Measurements from ENCODE around the gene PGM5. TPM values are rescaled to one million over a fixed set of nuclear protein-coding genes. Genes with fewer than 3 reads are reported as not detected.

Gene PGM5
- total RNA-seq, 1 donor from 2014 or later, result 0.79 TPM

DNA sequence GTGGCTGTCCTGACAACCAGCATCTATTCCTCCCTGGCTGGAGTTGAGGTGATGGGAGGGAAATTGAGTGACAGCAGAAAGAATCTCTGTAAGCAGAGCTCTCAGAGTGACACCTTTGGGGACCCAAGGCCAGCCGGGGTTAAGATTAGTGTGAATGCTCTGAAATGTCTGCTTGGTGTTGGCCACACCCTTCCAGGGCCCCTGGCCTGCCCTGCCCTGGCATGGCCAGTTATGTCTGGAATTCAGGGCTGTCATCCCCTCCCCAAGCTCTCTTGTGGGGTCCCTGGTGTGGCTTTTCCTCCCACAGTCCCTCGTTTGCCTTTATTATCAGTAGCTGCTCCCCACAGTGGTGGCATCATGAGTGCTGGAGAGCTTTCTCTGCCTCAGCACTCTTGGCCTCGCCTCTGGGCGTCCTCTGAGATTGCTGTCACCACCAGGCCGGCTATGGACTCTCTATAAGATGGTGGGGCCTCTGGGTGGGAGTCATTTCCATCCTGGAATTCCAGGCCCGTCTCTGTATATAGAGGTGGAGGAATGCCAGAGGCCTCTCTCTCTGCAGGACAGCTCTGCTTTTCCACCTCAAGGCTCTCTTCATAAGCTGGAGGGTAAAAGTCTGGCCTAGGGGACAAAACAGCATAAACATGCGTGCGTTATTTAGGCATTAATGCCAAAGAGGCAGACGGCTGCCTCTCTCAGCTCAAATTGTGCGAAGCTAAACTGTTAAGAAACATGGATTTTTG lies 180.6 kb downstream of the PGM5 start:
- TF ChIP-seq, protein P1, sequence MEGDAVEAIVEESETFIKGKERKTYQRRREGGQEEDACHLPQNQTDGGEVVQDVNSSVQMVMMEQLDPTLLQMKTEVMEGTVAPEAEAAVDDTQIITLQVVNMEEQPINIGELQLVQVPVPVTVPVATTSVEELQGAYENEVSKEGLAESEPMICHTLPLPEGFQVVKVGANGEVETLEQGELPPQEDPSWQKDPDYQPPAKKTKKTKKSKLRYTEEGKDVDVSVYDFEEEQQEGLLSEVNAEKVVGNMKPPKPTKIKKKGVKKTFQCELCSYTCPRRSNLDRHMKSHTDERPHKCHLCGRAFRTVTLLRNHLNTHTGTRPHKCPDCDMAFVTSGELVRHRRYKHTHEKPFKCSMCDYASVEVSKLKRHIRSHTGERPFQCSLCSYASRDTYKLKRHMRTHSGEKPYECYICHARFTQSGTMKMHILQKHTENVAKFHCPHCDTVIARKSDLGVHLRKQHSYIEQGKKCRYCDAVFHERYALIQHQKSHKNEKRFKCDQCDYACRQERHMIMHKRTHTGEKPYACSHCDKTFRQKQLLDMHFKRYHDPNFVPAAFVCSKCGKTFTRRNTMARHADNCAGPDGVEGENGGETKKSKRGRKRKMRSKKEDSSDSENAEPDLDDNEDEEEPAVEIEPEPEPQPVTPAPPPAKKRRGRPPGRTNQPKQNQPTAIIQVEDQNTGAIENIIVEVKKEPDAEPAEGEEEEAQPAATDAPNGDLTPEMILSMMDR (IDR thresholded peaks at IDR 0.05; ENCODE audit: insufficient read depth, low read length, poor library complexity, severe bottlenecking), result no peak
- H3K27me3 ChIP-seq (ENCODE audit: control insufficient read depth, insufficient read depth, low read length), result no peaks in the 10 kb centered on the region
- DNase-seq (ENCODE audit: low read depth), result no peak
- no peak overlapping the region for H3K4me3 ChIP-seq (ENCODE audit: low read depth, low read length)
- H3K36me3 ChIP-seq (ENCODE audit: control insufficient read depth, insufficient read depth, low read length), result no peaks in the 10 kb centered on the region

DNA sequence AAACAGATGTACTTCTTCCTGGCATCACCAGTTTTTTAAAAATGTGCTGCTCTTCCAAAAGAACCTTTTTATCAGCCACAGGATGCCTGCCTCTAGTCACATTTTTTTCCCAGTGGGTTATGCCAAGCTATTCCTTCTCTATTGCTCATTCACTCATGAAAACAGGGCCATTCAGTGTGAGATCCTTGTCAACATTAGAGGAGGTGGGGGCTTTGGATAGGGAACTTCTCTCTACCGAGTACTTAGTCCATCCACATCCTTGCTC lies 181.1 kb downstream of the PGM5 start:
- TF ChIP-seq, protein P1 (IDR thresholded peaks at IDR 0.05; ENCODE audit: insufficient read depth, low read length, poor library complexity, severe bottlenecking), result no peak
- H3K27me3 ChIP-seq (ENCODE audit: control insufficient read depth, insufficient read depth, low read length), result no peaks in the 10 kb centered on the region
- DNase-seq (ENCODE audit: low read depth), result no peak
- no peak overlapping the region for H3K4me3 ChIP-seq (ENCODE audit: low read depth, low read length)
- no peaks in the 10 kb centered on the region for H3K36me3 ChIP-seq (ENCODE audit: control insufficient read depth, insufficient read depth, low read length)

DNA sequence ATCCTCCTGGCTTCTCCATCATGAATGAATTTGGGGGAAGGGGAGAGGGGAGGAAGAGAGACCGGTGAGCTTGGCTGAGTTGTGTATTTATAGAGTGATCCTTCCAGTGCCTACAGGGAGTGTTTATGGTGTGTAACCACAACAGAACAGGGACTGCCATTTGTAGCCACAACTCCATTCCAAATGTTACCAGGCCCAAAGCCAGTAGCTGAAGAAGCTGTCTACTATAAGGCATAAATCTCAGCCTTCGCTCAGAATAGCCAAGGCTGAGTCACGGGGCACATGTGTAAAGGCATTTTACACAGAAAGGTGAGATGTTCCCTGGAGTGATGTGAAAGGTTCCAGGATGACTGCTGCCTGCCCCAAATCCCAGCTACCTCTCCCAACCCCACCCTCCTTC lies 181.8 kb downstream of the PGM5 start:
- H3K36me3 ChIP-seq (ENCODE audit: control insufficient read depth, insufficient read depth, low read length), result no peaks in the 10 kb centered on the region
- TF ChIP-seq, protein P1 (IDR thresholded peaks at IDR 0.05; ENCODE audit: insufficient read depth, low read length, poor library complexity, severe bottlenecking), result no peak
- no peaks in the 10 kb centered on the region for H3K27me3 ChIP-seq (ENCODE audit: control insufficient read depth, insufficient read depth, low read length)
- no peak for DNase-seq (ENCODE audit: low read depth)
- H3K4me3 ChIP-seq (ENCODE audit: low read depth, low read length), result no peak overlapping the region

DNA sequence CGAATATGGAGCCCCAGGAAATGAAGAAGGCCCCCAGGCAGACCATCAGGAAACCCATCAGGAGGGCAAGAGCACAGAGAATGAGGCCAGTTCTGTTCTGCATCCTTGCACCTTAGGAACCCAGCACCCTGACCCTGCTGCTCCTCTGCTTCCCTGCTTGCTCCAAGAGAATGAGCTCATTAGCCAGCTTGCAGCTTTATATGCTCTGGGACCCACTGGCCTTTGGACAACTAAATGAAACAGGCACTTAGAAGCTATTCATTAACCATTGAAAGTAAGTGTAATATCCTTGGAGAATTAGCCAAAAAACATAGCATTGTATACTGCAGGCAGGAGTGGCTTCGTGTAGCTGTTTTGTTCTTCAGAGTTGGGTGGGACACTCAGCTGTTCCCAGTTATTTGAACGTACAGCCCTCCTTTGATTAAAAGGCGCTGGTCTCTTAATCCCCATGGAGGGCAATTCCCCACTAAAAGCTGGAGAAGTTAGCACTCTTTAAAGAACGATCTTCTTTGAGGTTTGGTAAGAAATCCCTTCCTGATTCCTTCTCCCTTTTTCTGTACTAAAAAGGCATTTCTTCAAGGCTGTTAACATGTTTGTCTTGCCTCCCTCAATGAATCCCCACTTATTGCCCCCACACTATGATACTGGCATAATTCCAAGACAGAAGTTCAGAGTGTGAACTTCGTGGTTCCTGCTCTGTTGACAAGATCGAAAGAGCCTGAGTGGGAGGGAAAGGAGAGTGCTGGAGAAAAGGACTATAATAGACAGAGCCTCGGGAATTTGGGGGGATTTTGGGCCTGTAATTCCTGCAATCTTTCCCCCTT lies 184.5 kb downstream of the PGM5 start, which contains the start of gene TMEM252:
TMEM252 (minus strand) TSS at position 172 of the 824 bp plus-strand sequence; CDS start at position 103, 69 bp downstream.
- Histone ChIP-seq H3K4me3 (ENCODE audit: low read depth, low read length) (no peak within 1 kb of the TSS), H3K36me3 (ENCODE audit: control insufficient read depth, insufficient read depth, low read length) (no peaks in the 10 kb centered on the region), H3K27me3 (ENCODE audit: control insufficient read depth, insufficient read depth, low read length) (no peaks in the 10 kb centered on the region)
- TF ChIP-seq, protein P1 (IDR thresholded peaks at IDR 0.05; ENCODE audit: insufficient read depth, low read length, poor library complexity, severe bottlenecking), result no peak
- no peak for DNase-seq (ENCODE audit: low read depth)

DNA sequence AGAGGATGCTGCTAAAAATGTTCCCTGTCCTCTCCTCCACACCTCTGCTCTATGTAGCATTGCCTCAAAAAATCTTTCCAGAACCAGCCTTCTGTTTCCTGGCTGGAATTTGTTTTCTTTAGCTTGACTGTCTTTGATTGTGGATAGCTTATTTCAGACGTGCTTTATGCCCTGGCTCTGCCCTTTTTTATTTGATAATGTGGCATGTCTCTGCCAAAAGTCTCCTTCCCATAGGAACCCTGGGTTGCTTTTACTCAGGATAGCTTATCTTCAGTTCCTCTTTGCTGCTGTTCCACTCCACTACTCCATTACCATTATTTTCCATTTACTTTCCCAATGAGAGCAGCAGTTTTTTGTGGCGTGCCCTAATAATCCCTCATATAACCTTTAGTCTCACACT lies 185.2 kb downstream of the PGM5 start:
- TF ChIP-seq, protein P1 (IDR thresholded peaks at IDR 0.05; ENCODE audit: insufficient read depth, low read length, poor library complexity, severe bottlenecking), result no peak
- no peak for DNase-seq (ENCODE audit: low read depth)
- no peaks in the 10 kb centered on the region for H3K27me3 ChIP-seq (ENCODE audit: control insufficient read depth, insufficient read depth, low read length)
- no peak overlapping the region for H3K4me3 ChIP-seq (ENCODE audit: low read depth, low read length)
- no peaks in the 10 kb centered on the region for H3K36me3 ChIP-seq (ENCODE audit: control insufficient read depth, insufficient read depth, low read length)

Measured in kidney epithelial cell (primary cell).